C4-2B (cell line): ENCODE measurements around the gene IKZF1.
"Not testable (repeated sequence)": the region's sequence is repeated elsewhere in the genome, so short reads cannot be mapped to it uniquely, and the experiment has no call there.

ENCODE experiments used
- H3K27ac ChIP-seq: fragments of 450-650 bp; 2 replicates; pipeline ENCODE4 v1.5.1; 2017
- ZFX ChIP-seq: fragments of 450-650 bp; IDR thresholded peaks from 2 replicates; pipeline ENCODE4 v1.6.1; 2017
- TF ChIP-seq, protein P1 (sequence below): fragments of 450-650 bp; conservative IDR thresholded peaks from 2 replicates; pipeline ENCODE4 v1.5.1; 2017; ENCODE audit warnings: mild to moderate bottlenecking

IKZF1 gene

DNA sequence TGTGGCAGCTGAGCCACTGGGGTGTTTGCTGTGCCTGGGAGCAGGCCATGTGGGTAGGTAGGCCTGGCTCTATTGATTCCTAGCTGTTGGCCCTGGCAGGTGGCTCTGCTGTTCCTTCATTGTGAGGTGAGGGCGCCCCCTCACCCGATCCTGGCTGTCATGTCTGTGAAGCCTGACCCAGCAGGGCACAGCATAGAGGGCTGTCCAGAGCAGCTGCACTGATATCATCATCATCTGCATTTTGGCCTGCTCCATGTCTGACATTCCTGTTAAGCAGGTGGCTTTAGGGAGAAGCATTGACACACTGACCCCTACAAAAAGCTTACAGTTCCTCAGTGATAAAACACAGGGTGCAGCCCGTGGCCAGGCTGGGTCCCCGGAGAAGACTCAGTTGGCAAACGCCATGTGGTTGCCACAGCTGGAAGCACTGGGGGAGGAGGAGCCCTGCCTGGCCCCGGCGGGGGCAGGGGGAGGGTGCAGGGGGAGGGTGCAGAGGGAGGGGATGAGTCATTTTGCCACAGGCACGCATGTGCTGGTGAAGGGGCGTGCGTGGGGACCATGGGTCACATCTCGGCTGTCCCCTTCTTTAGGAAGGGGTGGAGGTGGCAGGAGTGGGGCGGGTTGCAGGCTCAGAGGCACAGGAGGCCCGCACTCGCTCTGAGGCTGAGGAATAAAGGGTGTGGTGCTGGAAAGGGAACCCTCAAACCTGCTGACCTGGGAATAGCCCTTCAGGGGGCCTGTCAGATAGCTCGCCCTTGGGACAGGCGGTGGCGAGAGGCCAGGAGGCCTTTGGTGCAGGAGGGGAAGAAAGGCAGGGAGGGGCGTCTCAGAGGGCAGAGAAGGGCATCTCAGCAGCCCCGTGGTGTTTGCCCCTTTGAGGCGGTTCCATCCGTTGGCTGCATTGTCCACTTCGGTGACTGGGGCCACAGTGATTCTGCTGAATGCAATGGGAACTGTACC lies 31.6 kb downstream of the IKZF1 start:
- TF ChIP-seq, protein P1, sequence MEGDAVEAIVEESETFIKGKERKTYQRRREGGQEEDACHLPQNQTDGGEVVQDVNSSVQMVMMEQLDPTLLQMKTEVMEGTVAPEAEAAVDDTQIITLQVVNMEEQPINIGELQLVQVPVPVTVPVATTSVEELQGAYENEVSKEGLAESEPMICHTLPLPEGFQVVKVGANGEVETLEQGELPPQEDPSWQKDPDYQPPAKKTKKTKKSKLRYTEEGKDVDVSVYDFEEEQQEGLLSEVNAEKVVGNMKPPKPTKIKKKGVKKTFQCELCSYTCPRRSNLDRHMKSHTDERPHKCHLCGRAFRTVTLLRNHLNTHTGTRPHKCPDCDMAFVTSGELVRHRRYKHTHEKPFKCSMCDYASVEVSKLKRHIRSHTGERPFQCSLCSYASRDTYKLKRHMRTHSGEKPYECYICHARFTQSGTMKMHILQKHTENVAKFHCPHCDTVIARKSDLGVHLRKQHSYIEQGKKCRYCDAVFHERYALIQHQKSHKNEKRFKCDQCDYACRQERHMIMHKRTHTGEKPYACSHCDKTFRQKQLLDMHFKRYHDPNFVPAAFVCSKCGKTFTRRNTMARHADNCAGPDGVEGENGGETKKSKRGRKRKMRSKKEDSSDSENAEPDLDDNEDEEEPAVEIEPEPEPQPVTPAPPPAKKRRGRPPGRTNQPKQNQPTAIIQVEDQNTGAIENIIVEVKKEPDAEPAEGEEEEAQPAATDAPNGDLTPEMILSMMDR: no peak
- TF ChIP-seq ZFX: no peak
- H3K27ac ChIP-seq: no peak overlapping the region

DNA sequence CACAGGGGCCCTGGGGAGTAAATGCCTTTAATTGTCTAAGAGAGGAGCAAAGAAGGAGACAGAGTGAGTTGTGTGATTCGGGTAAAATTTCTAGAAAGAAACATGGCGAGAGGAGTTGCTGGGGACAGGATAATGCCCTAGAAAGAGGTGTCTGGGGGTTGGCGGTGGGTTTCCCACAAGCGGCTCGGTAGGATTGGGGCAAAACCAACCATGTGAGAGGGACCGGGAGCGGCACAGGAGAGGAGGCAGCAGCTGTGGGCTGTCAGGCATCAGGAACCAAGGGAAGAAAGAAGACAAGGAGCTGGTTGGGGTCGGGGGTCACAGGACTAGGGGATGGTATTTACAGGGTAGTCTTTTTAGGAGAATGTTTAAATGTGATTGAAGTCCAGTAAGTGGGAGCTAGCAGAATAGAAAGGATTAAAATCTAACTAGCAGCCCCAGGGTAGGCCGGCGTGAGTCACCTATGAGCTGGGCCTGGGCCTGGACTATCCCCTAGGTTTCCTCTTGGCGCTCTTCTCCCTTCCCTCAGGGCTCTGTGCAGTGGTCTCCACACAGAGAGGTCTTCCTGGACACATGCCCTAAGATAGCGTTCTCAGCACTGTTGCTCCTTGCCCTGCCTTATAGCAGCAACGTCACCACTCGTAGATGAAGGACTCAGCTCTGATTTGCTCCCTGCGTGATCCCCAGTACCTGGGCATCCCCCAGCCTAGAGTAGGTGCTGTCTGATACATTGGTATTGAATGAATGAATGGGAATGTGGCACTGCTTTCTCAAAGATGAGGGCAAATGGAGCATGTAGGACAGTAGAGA lies 32.6 kb downstream of the IKZF1 start:
- H3K27ac ChIP-seq: no peak overlapping the region
- TF ChIP-seq, protein P1: no peak
- no peak for TF ChIP-seq ZFX

DNA sequence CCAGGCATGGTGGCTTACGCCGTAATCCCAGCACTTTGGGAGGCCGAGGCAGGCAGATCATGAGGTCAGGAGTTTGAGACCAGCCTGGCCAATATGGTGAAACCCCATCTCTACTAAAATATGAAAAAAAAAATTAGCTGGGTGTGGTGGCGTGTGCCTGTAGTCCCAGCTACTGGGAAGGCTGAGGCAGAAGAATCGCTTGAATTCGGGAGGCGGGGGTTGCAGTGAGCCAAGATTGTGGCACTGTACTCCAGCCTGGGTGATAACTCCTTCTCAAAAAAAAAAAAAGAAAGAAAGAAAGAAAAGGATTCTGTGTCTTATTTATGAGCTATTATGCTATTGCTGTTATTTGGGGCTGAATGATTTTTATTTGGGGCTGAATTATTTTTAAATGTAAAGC lies 35.0 kb downstream of the IKZF1 start:
- H3K27ac ChIP-seq: not testable (repeated sequence)

DNA sequence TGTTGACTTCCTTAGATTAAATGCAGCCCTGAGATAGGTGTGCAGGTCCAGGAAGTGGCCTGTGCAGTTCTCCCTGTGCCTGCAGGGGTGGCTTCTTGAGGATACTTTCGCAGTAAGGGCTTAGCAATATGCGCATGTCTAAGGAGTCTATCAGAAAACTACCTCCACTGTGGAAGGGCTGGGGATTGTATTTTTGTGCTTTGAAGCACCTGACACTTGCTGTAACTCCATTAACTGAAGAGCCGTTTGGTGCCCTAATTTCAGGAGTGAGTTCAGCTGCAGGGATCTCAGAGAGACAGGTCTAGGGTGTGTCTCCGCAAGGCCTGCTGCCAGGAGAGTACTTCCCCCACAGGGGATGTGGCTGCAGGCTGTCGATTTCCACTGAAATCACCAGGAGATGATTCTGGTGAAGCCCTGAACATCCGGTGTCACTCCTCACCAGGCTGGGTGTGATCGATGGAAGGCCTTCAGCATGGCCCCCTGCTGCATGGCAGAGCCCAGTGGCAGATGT lies 35.5 kb downstream of the IKZF1 start:
- H3K27ac ChIP-seq: no peak overlapping the region
- no peak for TF ChIP-seq ZFX
- TF ChIP-seq, protein P1: no peak

DNA sequence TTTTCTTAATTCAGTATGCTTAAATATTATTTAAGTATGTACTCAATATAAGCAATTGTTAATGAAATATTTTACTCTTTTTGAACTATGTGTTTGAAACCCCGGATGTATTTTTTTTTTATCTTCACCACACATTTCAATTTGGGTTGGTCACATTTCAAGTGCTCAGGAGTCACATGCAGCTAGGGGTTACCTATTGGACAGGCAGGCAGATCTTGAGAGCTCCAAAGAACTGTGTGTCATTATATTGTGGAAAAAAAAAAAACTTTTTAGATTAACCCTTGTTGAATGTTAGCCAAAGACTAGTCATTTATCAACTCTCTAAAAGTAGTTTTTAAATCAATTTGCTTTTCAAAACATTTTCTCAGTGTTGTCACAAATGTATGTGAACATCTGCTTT lies 37.2 kb downstream of the IKZF1 start:
- no peak overlapping the region for H3K27ac ChIP-seq
- TF ChIP-seq, protein P1: no peak
- TF ChIP-seq ZFX: no peak

DNA sequence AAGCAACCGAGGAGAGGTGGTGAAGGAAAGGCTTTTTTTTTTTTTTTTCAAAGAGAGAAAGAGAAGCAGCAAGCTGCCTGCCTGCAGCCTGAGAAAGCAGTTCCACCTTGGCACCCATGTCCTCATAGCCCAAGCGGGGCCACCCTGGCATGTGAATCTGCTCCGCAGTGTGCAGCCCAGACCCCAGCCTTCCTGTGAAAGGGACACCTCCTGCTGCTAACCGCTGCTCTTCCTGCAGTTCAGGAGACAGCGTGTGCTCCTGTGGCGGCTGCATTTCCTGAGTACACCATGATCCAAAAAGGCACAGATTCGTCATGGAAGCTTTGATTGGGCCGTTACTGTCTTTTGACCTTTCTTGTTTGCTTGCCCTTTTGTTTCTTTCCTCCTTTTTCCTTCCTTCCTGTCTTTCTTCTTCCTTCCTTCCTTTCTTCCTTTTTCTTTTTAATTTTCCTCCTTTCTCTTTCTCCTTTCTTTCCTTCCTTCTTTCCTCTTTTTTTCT lies 38.1 kb downstream of the IKZF1 start:
- no peak for TF ChIP-seq ZFX
- TF ChIP-seq, protein P1: no peak
- no peak overlapping the region for H3K27ac ChIP-seq

DNA sequence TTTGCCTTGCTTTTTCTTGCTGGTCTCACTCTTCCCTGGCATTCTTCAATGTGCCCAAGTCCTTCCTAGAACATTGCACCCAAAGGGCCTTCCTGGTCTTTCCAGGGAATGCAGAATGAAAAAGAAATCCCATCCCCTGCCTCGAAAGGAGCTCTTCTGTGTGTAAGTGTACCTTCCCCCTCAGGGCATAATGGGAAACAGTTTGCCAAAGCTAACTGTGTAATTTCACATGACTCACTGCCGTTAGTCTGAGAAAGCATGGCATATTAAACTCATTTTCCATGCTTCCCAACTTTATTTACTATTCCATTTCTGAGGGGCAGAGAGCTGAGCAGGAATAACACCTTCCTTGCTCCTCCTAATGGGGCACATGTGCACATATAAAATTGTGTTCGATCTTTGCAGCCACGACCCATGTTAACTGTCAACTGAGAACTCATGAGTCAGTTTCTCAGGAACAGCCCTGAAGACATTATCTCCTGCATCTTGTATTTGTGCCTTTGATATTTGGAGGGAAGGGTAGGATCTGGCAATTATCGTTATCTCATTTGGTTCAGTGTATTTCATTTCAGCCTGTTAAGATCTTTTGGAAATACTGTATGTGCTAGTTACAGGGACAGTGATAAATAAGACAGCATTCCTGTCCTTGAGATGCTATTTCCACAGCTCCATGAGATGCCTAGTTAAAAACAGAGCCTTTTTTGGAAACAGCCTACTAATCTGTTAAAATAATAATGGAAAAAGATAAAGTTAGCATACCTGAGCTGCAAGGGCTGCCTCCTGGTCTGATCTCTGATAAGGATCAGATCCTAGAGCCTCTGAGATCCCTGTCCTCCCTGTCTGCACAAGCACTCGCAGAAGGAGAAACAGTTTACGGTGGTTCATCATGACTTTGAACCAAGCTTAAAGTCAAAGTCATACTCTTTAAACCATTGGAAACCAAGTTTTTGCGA lies 42.3 kb downstream of the IKZF1 start:
- no peak overlapping the region for H3K27ac ChIP-seq
- TF ChIP-seq, protein P1: no peak
- no peak for TF ChIP-seq ZFX
